ENCODE measurements around the gene LHPP.
"Not testable (repeated sequence)": the region's sequence is repeated elsewhere in the genome, so short reads cannot be mapped to it uniquely, and the experiment has no call there.

LHPP gene

DNA sequence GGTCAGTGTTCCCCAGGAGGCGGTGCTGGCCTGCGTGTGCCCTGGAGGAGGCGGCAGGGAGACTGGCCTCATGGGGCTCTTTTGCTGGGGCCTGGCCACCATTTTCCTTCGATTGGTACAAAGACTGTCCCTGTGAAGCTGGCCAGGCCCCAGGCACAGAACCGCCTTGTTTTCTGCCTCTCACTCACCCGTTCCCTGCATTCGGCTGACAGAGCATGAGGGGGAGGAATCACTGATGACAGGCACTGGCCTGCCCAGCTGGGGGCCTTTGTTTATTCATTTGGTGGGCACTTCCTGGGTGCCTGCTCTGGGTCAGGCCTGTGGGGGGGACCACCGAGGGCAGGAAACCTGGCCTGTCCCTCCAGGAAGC, 143.4 kb downstream of the LHPP start:
- H3K27me3 ChIP-seq (ENCODE audit: control insufficient read depth, insufficient read depth, low read length): peaks cover 1% of the 10 kb centered on the region
- no peaks in the 10 kb centered on the region for H3K9me3 ChIP-seq (replicated peaks; ENCODE audit: low read length)
- no peak overlapping the region for H3K9ac ChIP-seq (ENCODE audit: low read depth, low read length)
- no peaks in the 10 kb centered on the region for H3K4me1 ChIP-seq (ENCODE audit: control insufficient read depth, insufficient read depth, low read length)
- H3K36me3 ChIP-seq (ENCODE audit: insufficient read depth, low read length): no peaks in the 10 kb centered on the region
- no peak overlapping the region for H3K4me3 ChIP-seq (ENCODE audit: low read length)
- H3K4me2 ChIP-seq (ENCODE audit: low read length): no peak overlapping the region

- Histone ChIP-seq H3K9ac (ENCODE audit: low read depth, low read length) (no peak overlapping the region), H3K4me3 (ENCODE audit: low read length) (no peak overlapping the region), H3K27me3 (ENCODE audit: control insufficient read depth, insufficient read depth, low read length) (no peaks in the 10 kb centered on the region), H3K4me2 (ENCODE audit: low read length) (no peak overlapping the region), H3K9me3 (replicated peaks; ENCODE audit: low read length) (no peaks in the 10 kb centered on the region), H3K4me1 (ENCODE audit: control insufficient read depth, insufficient read depth, low read length) (no peaks in the 10 kb centered on the region), H3K36me3 (ENCODE audit: insufficient read depth, low read length) (no peaks in the 10 kb centered on the region)
These were observed 143.8 kb downstream of the LHPP start for GRCh38 chr10:124605481-124605855.

DNA sequence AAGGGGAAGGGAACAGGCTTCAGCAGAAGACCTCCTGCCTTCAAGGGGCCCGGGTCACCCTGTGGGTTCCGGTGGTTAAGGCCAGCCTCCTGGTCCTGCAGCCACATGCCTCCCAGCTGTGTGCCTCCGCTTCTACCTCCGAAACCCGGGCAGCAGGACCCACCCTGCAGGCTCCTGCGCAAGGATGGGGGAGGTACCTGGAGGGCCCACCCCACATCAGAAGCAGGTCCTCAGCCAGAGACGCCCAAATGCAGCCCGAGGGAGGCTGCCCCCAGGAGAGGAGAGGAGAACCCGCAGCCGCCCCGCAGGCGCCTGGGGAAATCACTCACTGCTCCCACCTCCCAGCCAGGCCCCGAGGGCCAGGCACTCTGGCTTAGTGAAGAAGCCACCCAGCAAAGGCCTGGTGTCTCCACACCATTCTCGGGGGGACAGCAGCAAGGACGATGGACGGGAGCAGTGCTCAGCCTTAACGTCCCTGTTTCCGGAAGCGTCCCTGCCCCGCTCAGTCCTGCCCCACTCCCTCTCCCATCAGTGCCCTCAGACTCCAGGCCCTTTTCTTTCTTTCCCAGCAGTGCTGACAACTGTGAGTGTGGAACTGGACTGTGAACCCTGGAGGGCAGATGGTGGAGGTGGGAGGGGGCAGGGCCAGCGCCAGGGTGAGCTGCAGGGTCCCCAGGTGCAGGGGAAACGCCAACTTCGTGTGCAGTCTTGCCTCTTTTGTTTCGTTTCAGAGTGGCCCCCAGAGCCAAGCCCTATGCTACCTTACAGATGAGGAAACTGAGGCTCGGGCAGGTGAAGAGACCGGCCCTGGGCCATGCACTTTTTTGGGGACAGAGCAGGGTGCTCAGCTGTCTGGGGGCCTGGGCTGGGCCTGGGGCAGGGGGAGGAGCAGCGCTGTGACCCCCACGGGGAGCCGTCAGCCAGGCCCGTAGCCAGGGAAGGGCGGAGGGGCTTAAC, 144.5 kb downstream of the LHPP start:
- Histone ChIP-seq H3K36me3 (ENCODE audit: insufficient read depth, low read length) (no peaks in the 10 kb centered on the region), H3K4me3 (ENCODE audit: low read length) (no peak overlapping the region), H3K4me2 (ENCODE audit: low read length) (no peak overlapping the region), H3K9me3 (replicated peaks; ENCODE audit: low read length) (no peaks in the 10 kb centered on the region), H3K4me1 (ENCODE audit: control insufficient read depth, insufficient read depth, low read length) (no peaks in the 10 kb centered on the region), H3K27me3 (ENCODE audit: control insufficient read depth, insufficient read depth, low read length) (no peaks in the 10 kb centered on the region), H3K9ac (ENCODE audit: low read depth, low read length) (no peak overlapping the region)

- Histone ChIP-seq H3K36me3 (ENCODE audit: insufficient read depth, low read length) (no peaks in the 10 kb centered on the region), H3K9me3 (replicated peaks; ENCODE audit: low read length) (no peaks in the 10 kb centered on the region), H3K9ac (ENCODE audit: low read depth, low read length) (no peak overlapping the region), H3K4me1 (ENCODE audit: control insufficient read depth, insufficient read depth, low read length) (no peaks in the 10 kb centered on the region), H3K27me3 (ENCODE audit: control insufficient read depth, insufficient read depth, low read length) (no peaks in the 10 kb centered on the region), H3K4me2 (ENCODE audit: low read length) (no peak overlapping the region), H3K4me3 (ENCODE audit: low read length) (no peak overlapping the region)
These were observed 145.2 kb downstream of the LHPP start for GRCh38 chr10:124606822-124607221.

GRCh38 chr10:124607693-124608092, 146.1 kb downstream of the LHPP start:
- no peaks in the 10 kb centered on the region for H3K9me3 ChIP-seq (replicated peaks; ENCODE audit: low read length)
- H3K4me3 ChIP-seq (ENCODE audit: low read length): no peak overlapping the region
- H3K27me3 ChIP-seq (ENCODE audit: control insufficient read depth, insufficient read depth, low read length): no peaks in the 10 kb centered on the region
- H3K4me2 ChIP-seq (ENCODE audit: low read length): no peak overlapping the region
- H3K36me3 ChIP-seq (ENCODE audit: insufficient read depth, low read length): no peaks in the 10 kb centered on the region
- peaks cover 4% of the 10 kb centered on the region for H3K4me1 ChIP-seq (ENCODE audit: control insufficient read depth, insufficient read depth, low read length)
- no peak overlapping the region for H3K9ac ChIP-seq (ENCODE audit: low read depth, low read length)

DNA sequence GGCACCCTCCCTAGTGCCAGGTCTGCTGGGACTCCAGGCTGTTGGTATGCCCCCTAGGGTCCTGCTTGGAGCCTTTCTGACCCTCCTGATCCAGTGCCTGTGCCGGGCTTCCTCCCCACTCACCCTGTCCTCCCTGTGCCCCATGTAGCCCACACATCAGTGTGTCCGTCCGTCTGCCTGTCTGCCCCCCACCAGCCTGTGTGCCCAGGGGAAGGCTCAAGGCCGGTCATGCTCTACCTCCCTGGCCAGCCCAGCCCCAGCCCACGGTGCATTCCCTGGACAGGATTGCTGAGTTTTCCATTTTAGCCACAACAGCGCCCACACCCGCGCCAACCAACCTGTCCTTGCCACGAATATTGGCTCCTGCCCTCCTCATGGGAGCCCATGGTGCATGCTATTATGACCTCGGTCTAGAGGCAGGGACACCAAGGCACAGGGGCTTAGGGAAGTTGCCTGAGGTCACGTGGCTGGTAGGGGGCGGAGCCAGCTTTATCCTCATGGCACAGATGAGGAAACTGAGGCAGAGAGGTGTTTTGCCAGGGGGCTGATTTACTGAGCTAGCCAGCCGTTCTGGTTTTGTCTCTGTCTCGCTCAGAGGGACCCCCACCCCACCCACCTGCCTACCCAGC, 146.6 kb downstream of the LHPP start:
- Histone ChIP-seq H3K4me3 (ENCODE audit: low read length) (no peak overlapping the region), H3K27me3 (ENCODE audit: control insufficient read depth, insufficient read depth, low read length) (no peaks in the 10 kb centered on the region), H3K9ac (ENCODE audit: low read depth, low read length) (no peak overlapping the region), H3K36me3 (ENCODE audit: insufficient read depth, low read length) (no peaks in the 10 kb centered on the region), H3K9me3 (replicated peaks; ENCODE audit: low read length) (no peaks in the 10 kb centered on the region), H3K4me1 (ENCODE audit: control insufficient read depth, insufficient read depth, low read length) (peaks cover 9% of the 10 kb centered on the region), H3K4me2 (ENCODE audit: low read length) (no peak overlapping the region)

DNA sequence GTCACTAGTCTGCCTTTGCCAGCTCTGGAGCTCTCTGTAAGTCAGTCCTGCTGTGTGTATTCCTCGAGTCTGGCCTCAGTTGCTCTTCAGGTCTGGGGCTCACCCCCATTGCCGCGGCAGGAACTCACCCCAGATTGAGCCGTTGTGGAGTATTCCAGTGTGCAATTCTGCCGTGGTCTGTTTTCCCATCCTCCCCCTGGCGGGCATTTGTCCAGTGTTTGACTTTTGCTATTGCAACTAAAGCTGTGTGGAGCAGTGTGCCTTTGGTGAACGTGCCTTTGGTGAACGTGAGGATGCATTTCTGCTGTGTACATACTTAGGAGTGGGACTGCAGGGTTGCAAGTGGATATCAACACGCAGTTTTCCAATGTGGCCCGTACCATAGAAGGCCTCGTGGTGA, 148.1 kb downstream of the LHPP start:
- Histone ChIP-seq H3K4me2 (ENCODE audit: low read length) (no peak overlapping the region), H3K4me1 (ENCODE audit: control insufficient read depth, insufficient read depth, low read length) (peaks cover 9% of the 10 kb centered on the region), H3K27me3 (ENCODE audit: control insufficient read depth, insufficient read depth, low read length) (no peaks in the 10 kb centered on the region), H3K36me3 (ENCODE audit: insufficient read depth, low read length) (no peaks in the 10 kb centered on the region), H3K9me3 (replicated peaks; ENCODE audit: low read length) (no peaks in the 10 kb centered on the region), H3K9ac (ENCODE audit: low read depth, low read length) (no peak overlapping the region), H3K4me3 (ENCODE audit: low read length) (no peak overlapping the region)

DNA sequence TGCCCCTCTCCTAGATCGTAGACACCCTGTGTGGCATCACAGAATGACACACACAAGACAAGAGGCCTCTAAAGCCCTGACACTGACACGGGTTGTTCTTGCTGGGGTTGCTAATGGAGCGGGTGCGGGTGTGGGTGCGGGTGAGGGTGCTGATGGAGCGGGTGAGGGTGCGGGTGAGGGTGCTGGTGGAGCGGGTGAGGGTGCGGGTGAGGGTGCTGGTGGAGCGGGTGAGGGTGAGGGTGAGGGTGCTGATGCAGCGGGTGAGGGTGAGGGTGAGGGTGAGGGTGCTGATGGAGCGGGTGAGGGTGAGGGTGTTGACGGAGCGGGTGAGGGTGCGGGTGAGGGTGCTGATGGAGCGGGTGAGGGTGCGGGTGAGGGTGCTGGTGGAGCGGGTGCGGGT, 148.6 kb downstream of the LHPP start:
- H3K27me3 ChIP-seq (ENCODE audit: control insufficient read depth, insufficient read depth, low read length); H3K9ac ChIP-seq (ENCODE audit: low read depth, low read length); H3K4me3 ChIP-seq (ENCODE audit: low read length); H3K4me1 ChIP-seq (ENCODE audit: control insufficient read depth, insufficient read depth, low read length); H3K36me3 ChIP-seq (ENCODE audit: insufficient read depth, low read length); H3K4me2 ChIP-seq (ENCODE audit: low read length); H3K9me3 ChIP-seq (replicated peaks; ENCODE audit: low read length): not testable (repeated sequence)

DNA sequence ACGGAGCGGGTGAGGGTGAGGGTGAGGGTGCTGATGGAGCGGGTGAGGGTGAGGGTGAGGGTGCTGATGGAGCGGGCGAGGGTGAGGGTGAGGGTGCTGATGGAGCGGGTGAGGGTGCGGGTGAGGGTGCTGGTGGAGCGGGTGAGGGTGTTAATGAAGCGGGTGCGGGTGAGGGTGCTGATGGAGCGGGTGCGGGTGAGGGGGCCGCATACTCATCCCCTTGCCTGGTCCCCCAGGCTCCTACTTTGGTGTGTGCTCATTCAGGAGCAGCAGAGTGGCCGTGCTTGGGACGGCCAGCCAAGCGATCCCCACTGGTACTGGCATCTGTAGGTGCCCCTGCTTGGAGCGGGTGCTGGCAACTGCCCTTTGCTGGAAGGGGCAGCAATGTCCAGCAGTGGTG, 149.2 kb downstream of the LHPP start:
- H3K9ac ChIP-seq (ENCODE audit: low read depth, low read length); H3K27me3 ChIP-seq (ENCODE audit: control insufficient read depth, insufficient read depth, low read length); H3K4me1 ChIP-seq (ENCODE audit: control insufficient read depth, insufficient read depth, low read length); H3K4me2 ChIP-seq (ENCODE audit: low read length); H3K4me3 ChIP-seq (ENCODE audit: low read length); H3K36me3 ChIP-seq (ENCODE audit: insufficient read depth, low read length); H3K9me3 ChIP-seq (replicated peaks; ENCODE audit: low read length): not testable (repeated sequence)

GRCh38 chr10:124611738-124612137, 150.1 kb downstream of the LHPP start:
- Histone ChIP-seq H3K36me3 (ENCODE audit: insufficient read depth, low read length) (no peaks in the 10 kb centered on the region), H3K9ac (ENCODE audit: low read depth, low read length) (no peak overlapping the region), H3K4me2 (ENCODE audit: low read length) (no peak overlapping the region), H3K27me3 (ENCODE audit: control insufficient read depth, insufficient read depth, low read length) (no peaks in the 10 kb centered on the region), H3K4me3 (ENCODE audit: low read length) (no peak overlapping the region), H3K9me3 (replicated peaks; ENCODE audit: low read length) (no peaks in the 10 kb centered on the region), H3K4me1 (ENCODE audit: control insufficient read depth, insufficient read depth, low read length) (peaks cover 9% of the 10 kb centered on the region)

DNA sequence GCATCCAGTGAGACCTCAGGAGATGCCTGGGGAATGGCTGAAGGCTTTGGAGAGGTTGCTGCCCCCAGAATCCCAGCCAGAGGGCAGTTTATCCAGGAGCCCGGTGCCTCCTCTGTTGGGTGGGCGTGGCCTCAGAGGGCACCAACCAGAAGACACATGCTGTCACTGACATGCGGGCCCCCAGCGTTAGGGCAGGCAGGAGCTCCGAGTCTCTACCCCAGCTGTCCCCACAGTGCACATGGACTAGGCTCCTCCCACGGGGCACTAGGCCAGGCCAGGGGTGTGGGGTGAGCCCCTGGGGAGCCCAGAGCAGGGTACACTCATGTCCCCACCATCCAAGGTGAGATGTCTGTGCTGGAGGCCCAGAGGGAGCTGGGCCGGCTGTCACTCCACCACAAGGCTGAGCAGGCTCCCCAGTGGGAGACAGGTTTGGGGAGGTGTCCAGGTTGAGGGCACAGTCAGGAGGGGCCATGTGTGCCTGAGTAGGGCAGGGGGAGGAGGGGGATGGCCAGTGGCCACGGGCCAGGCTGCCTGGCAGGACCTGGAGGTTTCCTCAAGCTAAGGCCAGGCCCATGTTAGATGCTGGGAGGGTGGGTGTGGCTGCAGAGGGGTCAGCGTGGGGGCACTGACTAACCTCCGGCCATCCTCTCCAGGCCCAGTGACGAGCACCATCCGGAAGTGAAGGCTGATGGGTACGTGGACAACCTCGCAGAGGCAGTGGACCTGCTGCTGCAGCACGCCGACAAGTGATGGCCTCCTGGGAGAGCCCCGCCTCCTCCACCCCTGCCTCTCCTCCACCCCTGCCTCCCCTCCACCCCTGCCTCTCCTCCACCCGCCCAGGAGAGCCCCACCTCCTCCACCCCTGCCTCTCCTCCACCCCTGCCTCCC, 151.2 kb downstream of the LHPP start:
- Histone ChIP-seq H3K4me1 (ENCODE audit: control insufficient read depth, insufficient read depth, low read length) (peaks cover 9% of the 10 kb centered on the region), H3K4me3 (ENCODE audit: low read length) (no peak overlapping the region)

More for the DNA sequence above, 151.2 kb downstream of the LHPP start:
- Histone ChIP-seq H3K27me3 (ENCODE audit: control insufficient read depth, insufficient read depth, low read length) (no peaks in the 10 kb centered on the region), H3K9me3 (replicated peaks; ENCODE audit: low read length) (no peaks in the 10 kb centered on the region), H3K36me3 (ENCODE audit: insufficient read depth, low read length) (no peaks in the 10 kb centered on the region), H3K9ac (ENCODE audit: low read depth, low read length) (peak overlapping the region; percentile 30), H3K4me2 (ENCODE audit: low read length) (no peak overlapping the region)
